ENCODE measurements around the gene CLVS2.

The CLVS2 gene

DNA sequence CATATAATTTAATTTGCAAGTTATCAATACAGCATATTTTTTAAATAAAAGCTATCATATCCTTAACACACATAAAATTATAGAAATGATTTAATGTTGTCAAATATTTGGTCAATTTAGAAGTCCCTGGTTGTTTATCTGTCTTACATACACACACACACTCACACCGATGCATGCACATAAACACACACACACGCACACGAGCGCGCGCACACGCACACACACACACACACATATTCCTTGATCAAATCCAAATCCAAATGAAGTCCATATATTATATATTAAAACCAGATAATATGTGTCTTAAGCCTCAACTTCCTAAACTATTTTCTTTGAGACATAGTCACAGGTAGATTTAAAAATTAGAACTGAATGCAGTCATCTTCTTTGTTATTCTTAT lies 120.3 kb downstream of the CLVS2 start:
- in situ Hi-C loops (cut with HindIII; ENCODE audit: low pct_ligation_motif_present, low sequenced_read_pairs) = no loop called here
- no peak overlapping the region for H3K4me3 ChIP-seq (ENCODE audit: low read depth, low read length)
- TF ChIP-seq, protein P1, sequence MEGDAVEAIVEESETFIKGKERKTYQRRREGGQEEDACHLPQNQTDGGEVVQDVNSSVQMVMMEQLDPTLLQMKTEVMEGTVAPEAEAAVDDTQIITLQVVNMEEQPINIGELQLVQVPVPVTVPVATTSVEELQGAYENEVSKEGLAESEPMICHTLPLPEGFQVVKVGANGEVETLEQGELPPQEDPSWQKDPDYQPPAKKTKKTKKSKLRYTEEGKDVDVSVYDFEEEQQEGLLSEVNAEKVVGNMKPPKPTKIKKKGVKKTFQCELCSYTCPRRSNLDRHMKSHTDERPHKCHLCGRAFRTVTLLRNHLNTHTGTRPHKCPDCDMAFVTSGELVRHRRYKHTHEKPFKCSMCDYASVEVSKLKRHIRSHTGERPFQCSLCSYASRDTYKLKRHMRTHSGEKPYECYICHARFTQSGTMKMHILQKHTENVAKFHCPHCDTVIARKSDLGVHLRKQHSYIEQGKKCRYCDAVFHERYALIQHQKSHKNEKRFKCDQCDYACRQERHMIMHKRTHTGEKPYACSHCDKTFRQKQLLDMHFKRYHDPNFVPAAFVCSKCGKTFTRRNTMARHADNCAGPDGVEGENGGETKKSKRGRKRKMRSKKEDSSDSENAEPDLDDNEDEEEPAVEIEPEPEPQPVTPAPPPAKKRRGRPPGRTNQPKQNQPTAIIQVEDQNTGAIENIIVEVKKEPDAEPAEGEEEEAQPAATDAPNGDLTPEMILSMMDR (IDR thresholded peaks at IDR 0.05; ENCODE audit: low read depth, low read length, missing control alignments) = no peak
- no peaks in the 10 kb centered on the region for H3K36me3 ChIP-seq (replicated peaks)
- H3K27ac ChIP-seq = no peak overlapping the region
- H3K27me3 ChIP-seq (replicated peaks) = no peaks in the 10 kb centered on the region
- DNase-seq = no peak

DNA sequence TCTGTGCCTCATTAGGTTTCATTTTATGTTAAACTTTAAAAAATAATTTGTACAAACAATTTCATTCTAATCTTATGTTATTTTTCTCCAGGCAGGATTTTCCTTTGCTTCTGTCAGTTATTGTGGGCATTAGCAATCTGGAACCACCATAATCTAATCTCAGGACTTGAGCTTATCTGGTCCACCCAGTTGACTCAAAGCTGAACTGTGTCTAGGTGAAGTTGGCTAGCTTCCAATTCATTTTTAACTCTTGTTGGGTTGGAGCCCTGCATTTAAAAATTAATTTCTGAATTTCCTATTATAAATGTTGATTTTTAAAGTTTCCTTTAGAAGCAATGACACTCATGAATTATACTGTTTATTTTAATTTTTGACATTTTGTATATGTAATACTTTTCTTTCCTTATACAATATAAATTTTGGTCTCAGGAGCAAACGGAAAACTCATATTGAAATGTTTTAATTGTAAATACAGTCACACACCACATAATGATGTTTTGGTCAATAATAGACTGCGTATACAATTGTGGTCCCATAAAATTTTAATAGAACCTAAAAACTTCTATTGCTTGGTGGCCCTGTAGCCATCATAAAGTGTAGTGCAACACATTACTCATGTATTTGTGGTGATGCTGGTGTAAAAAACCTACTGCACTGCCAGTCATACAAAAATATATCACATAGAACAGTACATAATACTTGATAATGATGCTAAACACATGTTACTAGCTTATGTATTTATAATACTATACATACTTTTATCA lies 121.3 kb downstream of the CLVS2 start:
- no peaks in the 10 kb centered on the region for H3K27me3 ChIP-seq (replicated peaks)
- no peaks in the 10 kb centered on the region for H3K36me3 ChIP-seq (replicated peaks)
- no peak overlapping the region for H3K27ac ChIP-seq
- no peak overlapping the region for H3K4me3 ChIP-seq (ENCODE audit: low read depth, low read length)
- DNase-seq = no peak
- in situ Hi-C loops (cut with HindIII; ENCODE audit: low pct_ligation_motif_present, low sequenced_read_pairs) = no loop called here
- TF ChIP-seq, protein P1 (IDR thresholded peaks at IDR 0.05; ENCODE audit: low read depth, low read length, missing control alignments) = no peak

DNA sequence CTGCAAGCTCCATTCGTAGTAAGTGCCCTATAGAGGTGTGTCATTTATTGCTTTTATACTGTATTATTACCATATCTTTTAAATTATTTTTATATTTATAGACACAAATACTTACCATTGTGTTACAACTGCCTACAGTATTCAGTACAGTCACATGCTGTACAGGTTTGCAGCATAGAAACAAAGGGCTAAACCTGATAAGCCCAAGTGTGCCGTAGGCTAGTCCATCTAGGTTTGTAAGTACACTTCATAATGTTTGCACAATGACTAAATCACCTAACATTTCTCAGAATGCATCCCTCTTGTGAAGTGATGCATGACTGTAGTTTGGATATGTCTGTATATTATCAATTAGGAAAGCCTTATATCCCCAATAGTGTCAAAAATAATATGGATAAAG lies 122.8 kb downstream of the CLVS2 start:
- Histone ChIP-seq H3K27me3 (replicated peaks) (no peaks in the 10 kb centered on the region), H3K27ac (no peak overlapping the region), H3K36me3 (replicated peaks) (no peaks in the 10 kb centered on the region), H3K4me3 (ENCODE audit: low read depth, low read length) (no peak overlapping the region)
- in situ Hi-C loops (cut with HindIII; ENCODE audit: low pct_ligation_motif_present, low sequenced_read_pairs) = no loop called here
- DNase-seq = no peak
- TF ChIP-seq, protein P1 (IDR thresholded peaks at IDR 0.05; ENCODE audit: low read depth, low read length, missing control alignments) = no peak

All from brain microvascular endothelial cell (primary cell).